ENCODE measurements around the gene KIF19. TPM values are rescaled to one million over a fixed set of nuclear protein-coding genes. Genes with fewer than 3 reads are reported as not detected.

Gene KIF19
- total RNA-seq, 4 donors from 2014 or later: 1.7 to 20.7 (median 4.8) TPM; not detected in 1

- no peaks in the 10 kb centered on the region for H3K4me1 ChIP-seq
- H3K36me3 ChIP-seq: no peaks in the 10 kb centered on the region
- no peaks in the 10 kb centered on the region for H3K27me3 ChIP-seq
- no peak for DNase-seq
- no peak overlapping the region for H3K4me3 ChIP-seq
- TF ChIP-seq POLR2A (IDR thresholded peaks at IDR 0.05) (no peak), CTCF (IDR thresholded peaks at IDR 0.05) (no peak)
- H3K9me3 ChIP-seq: no peaks in the 10 kb centered on the region
- intact Hi-C loops (cut with DNase I; ENCODE audit: low total_unique reads): no loop called here
- H3K27ac ChIP-seq: no peak overlapping the region
Measured at GRCh38 chr17:74392848-74393247, 66.8 kb downstream of the KIF19 start.

- Histone ChIP-seq H3K9me3 (no peaks in the 10 kb centered on the region), H3K36me3 (no peaks in the 10 kb centered on the region), H3K27ac (no peak overlapping the region), H3K4me3 (no peak overlapping the region), H3K27me3 (no peaks in the 10 kb centered on the region), H3K4me1 (no peaks in the 10 kb centered on the region)
- intact Hi-C loops (cut with DNase I; ENCODE audit: low total_unique reads): no loop called here
- no peak for DNase-seq
- TF ChIP-seq POLR2A (IDR thresholded peaks at IDR 0.05) (no peak), CTCF (IDR thresholded peaks at IDR 0.05) (no peak)
Measured at GRCh38 chr17:74393346-74393942, 67.4 kb downstream of the KIF19 start.

- intact Hi-C loops (cut with DNase I; ENCODE audit: low total_unique reads): no loop called here
- Histone ChIP-seq H3K27me3 (no peaks in the 10 kb centered on the region), H3K27ac (no peak overlapping the region)
Measured at GRCh38 chr17:74394275-74394950, 68.4 kb downstream of the KIF19 start.

GRCh38 chr17:74394977-74395376 is 69.0 kb downstream of the KIF19 start:
- H3K27ac ChIP-seq: no peak overlapping the region
- intact Hi-C loops (cut with DNase I; ENCODE audit: low total_unique reads): no loop called here

More at GRCh38 chr17:74394275-74394950, 68.4 kb downstream of the KIF19 start:
- no peak for DNase-seq
- no peaks in the 10 kb centered on the region for H3K4me1 ChIP-seq
- H3K36me3 ChIP-seq: no peaks in the 10 kb centered on the region
- no peak overlapping the region for H3K4me3 ChIP-seq
- TF ChIP-seq CTCF (IDR thresholded peaks at IDR 0.05) (no peak), POLR2A (IDR thresholded peaks at IDR 0.05) (no peak)
- no peaks in the 10 kb centered on the region for H3K9me3 ChIP-seq

More at GRCh38 chr17:74394977-74395376, 69.0 kb downstream of the KIF19 start:
- no peaks in the 10 kb centered on the region for H3K36me3 ChIP-seq
- no peak for DNase-seq
- no peaks in the 10 kb centered on the region for H3K4me1 ChIP-seq
- no peak overlapping the region for H3K4me3 ChIP-seq
- no peaks in the 10 kb centered on the region for H3K27me3 ChIP-seq
- no peak for TF ChIP-seq POLR2A (IDR thresholded peaks at IDR 0.05)
- TF ChIP-seq CTCF (IDR thresholded peaks at IDR 0.05): no peak
- H3K9me3 ChIP-seq: no peaks in the 10 kb centered on the region

Measured in uterus (tissue), 4 donors.